Esophagus squamous epithelium (tissue), 4 donors: ENCODE measurements around the gene MAPRE2.

Source experiments
- CTCF ChIP-seq, 6 experiments: fragments of 450-650 bp in 4 of 6; fragments of 200-600 bp in 2 of 6; sonication (generic) in 2 of 6; IDR thresholded peaks; one replicate each; pipeline ENCODE4 v1.5.1; 2016 to 2019; ENCODE audit warnings: antibody characterized with exemption in 6 of 6, mild to moderate bottlenecking in 4 of 6, moderate library complexity in 4 of 6
- POLR2A ChIP-seq, 4 donors: fragments of 450-650 bp; IDR thresholded peaks; one replicate each; pipeline ENCODE4 v1.6.1; 2017; ENCODE audit warnings: antibody characterized with exemption in 4 of 4, mild to moderate bottlenecking in 4 of 4, moderate library complexity in 3 of 4

- TF ChIP-seq CTCF (IDR thresholded peaks at IDR 0.05), result no peak
- TF ChIP-seq POLR2A (IDR thresholded peaks at IDR 0.05), result no peak
Observed at GRCh38 chr18:35089891-35090550, 48.8 kb downstream of the MAPRE2 start.
